Measurements from ENCODE around the gene MAP2. TPM values are rescaled to one million over a fixed set of nuclear protein-coding genes. Genes with fewer than 3 reads are reported as not detected.

Gene MAP2
- total and polyA plus RNA-seq, 4 experiments from 2014 or later, result 0.20 to 0.47 (median 0.41) TPM; not detected in 1

- DNase-seq, result no peak
- Histone ChIP-seq H3K27ac (ENCODE audit: low read depth, low read length) (no peak overlapping the region), H3K4me3 (ENCODE audit: low read length in 2 of 2) (no peak overlapping the region), H3K27me3 (ENCODE audit: insufficient read depth, low read length) (no peaks in the 10 kb centered on the region), H3K9me3 (ENCODE audit: control insufficient read depth in 1 of 2, low read length in 2 of 2) (no peaks in the 10 kb centered on the region), H3K4me1 (ENCODE audit: insufficient read depth, low read length) (no peaks in the 10 kb centered on the region), H3K36me3 (ENCODE audit: insufficient read depth, low read length) (no peaks in the 10 kb centered on the region)
- no peaks in the 10 kb centered on the region for H3K4me1 Mint-ChIP-seq
- no peaks in the 10 kb centered on the region for H3K9me3 Mint-ChIP-seq
- no peaks in the 10 kb centered on the region for H3K27me3 Mint-ChIP-seq
- H3K27ac Mint-ChIP-seq, result no peak overlapping the region
- no peaks in the 10 kb centered on the region for H3K36me3 Mint-ChIP-seq
- CTCF ChIA-PET (ENCODE audit: partially characterized antibody), result no interaction called here
- POLR2A ChIA-PET (ENCODE audit: partially characterized antibody), result no interaction called here
- H3K4me3 Mint-ChIP-seq, result no peak overlapping the region
- intact Hi-C loops (cut with micrococcal nuclease), result no loop called here
These were observed 132.6 kb downstream of the MAP2 start for GRCh38 chr2:209556354-209556961.

GRCh38 chr2:209560911-209561310 lies 137.1 kb downstream of the MAP2 start:
- Mint-ChIP-seq H3K4me1 (no peaks in the 10 kb centered on the region), H3K4me3 (no peak overlapping the region), H3K9me3 (peaks cover 0 to 3% (median 0%) of the 10 kb centered on the region in 8 donors), H3K36me3 (no peaks in the 10 kb centered on the region), H3K27me3 (no peaks in the 10 kb centered on the region), H3K27ac (no peak overlapping the region)
- no peaks in the 10 kb centered on the region for H3K9me3 ChIP-seq (ENCODE audit: control insufficient read depth in 1 of 2, low read length in 2 of 2)
- ChIA-PET CTCF (ENCODE audit: partially characterized antibody) (no interaction called here), POLR2A (ENCODE audit: partially characterized antibody) (no interaction called here)
- DNase-seq, result no peak
- no peaks in the 10 kb centered on the region for H3K27me3 ChIP-seq (ENCODE audit: insufficient read depth, low read length)
- no peak overlapping the region for H3K4me3 ChIP-seq (ENCODE audit: low read length in 2 of 2)
- no peaks in the 10 kb centered on the region for H3K4me1 ChIP-seq (ENCODE audit: insufficient read depth, low read length)
- H3K27ac ChIP-seq (ENCODE audit: low read depth, low read length), result no peak overlapping the region
- intact Hi-C loops (cut with micrococcal nuclease), result no loop called here
- H3K36me3 ChIP-seq (ENCODE audit: insufficient read depth, low read length), result no peaks in the 10 kb centered on the region

- H3K9me3 Mint-ChIP-seq, result peaks cover 0 to 3% (median 0%) of the 10 kb centered on the region in 8 donors
These were observed 139.6 kb downstream of the MAP2 start for GRCh38 chr2:209563453-209563852.

GRCh38 chr2:209564816-209565215 lies 141.0 kb downstream of the MAP2 start:
- Histone ChIP-seq H3K9me3 (ENCODE audit: control insufficient read depth in 1 of 2, low read length in 2 of 2) (no peaks in the 10 kb centered on the region), H3K4me3 (ENCODE audit: low read length in 2 of 2) (no peak overlapping the region), H3K27ac (ENCODE audit: low read depth, low read length) (no peak overlapping the region), H3K4me1 (ENCODE audit: insufficient read depth, low read length) (no peaks in the 10 kb centered on the region), H3K36me3 (ENCODE audit: insufficient read depth, low read length) (no peaks in the 10 kb centered on the region), H3K27me3 (ENCODE audit: insufficient read depth, low read length) (no peaks in the 10 kb centered on the region)
- Mint-ChIP-seq H3K27me3 (no peaks in the 10 kb centered on the region), H3K9me3 (peaks cover 0 to 3% (median 0%) of the 10 kb centered on the region in 8 donors), H3K4me1 (no peaks in the 10 kb centered on the region), H3K4me3 (no peak overlapping the region), H3K27ac (no peak overlapping the region), H3K36me3 (no peaks in the 10 kb centered on the region)
- POLR2A ChIA-PET (ENCODE audit: partially characterized antibody), result no interaction called here
- CTCF ChIA-PET (ENCODE audit: partially characterized antibody), result no interaction called here
- intact Hi-C loops (cut with micrococcal nuclease), result no loop called here
- no peak for DNase-seq

More at GRCh38 chr2:209563453-209563852, 139.6 kb downstream of the MAP2 start:
- Histone ChIP-seq H3K4me1 (ENCODE audit: insufficient read depth, low read length) (no peaks in the 10 kb centered on the region), H3K4me3 (ENCODE audit: low read length in 2 of 2) (no peak overlapping the region), H3K27me3 (ENCODE audit: insufficient read depth, low read length) (no peaks in the 10 kb centered on the region), H3K27ac (ENCODE audit: low read depth, low read length) (no peak overlapping the region), H3K9me3 (ENCODE audit: control insufficient read depth in 1 of 2, low read length in 2 of 2) (no peaks in the 10 kb centered on the region), H3K36me3 (ENCODE audit: insufficient read depth, low read length) (no peaks in the 10 kb centered on the region)
- no peaks in the 10 kb centered on the region for H3K36me3 Mint-ChIP-seq
- no peak for DNase-seq
- no peaks in the 10 kb centered on the region for H3K4me1 Mint-ChIP-seq
- H3K27me3 Mint-ChIP-seq, result no peaks in the 10 kb centered on the region
- intact Hi-C loops (cut with micrococcal nuclease), result no loop called here
- no peak overlapping the region for H3K4me3 Mint-ChIP-seq
- no peak overlapping the region for H3K27ac Mint-ChIP-seq
- ChIA-PET CTCF (ENCODE audit: partially characterized antibody) (interaction anchor here (0.5 to 1.0 kb wide), 2 partner anchors 21 to 1068 kb away, joined by 3 to 4 read pairs; no protein-coding TSS in a partner anchor), POLR2A (ENCODE audit: partially characterized antibody) (no interaction called here)

- no peak overlapping the region for H3K27ac Mint-ChIP-seq
- Histone ChIP-seq H3K9me3 (ENCODE audit: control insufficient read depth in 1 of 2, low read length in 2 of 2) (no peaks in the 10 kb centered on the region), H3K27ac (ENCODE audit: low read depth, low read length) (no peak overlapping the region), H3K4me3 (ENCODE audit: low read length in 2 of 2) (no peak overlapping the region), H3K27me3 (ENCODE audit: insufficient read depth, low read length) (no peaks in the 10 kb centered on the region), H3K4me1 (ENCODE audit: insufficient read depth, low read length) (no peaks in the 10 kb centered on the region), H3K36me3 (ENCODE audit: insufficient read depth, low read length) (no peaks in the 10 kb centered on the region)
- ChIA-PET POLR2A (ENCODE audit: partially characterized antibody) (no interaction called here), CTCF (ENCODE audit: partially characterized antibody) (no interaction called here)
- peaks cover 0 to 3% (median 0%) of the 10 kb centered on the region in 8 donors for H3K9me3 Mint-ChIP-seq
- no peak overlapping the region for H3K4me3 Mint-ChIP-seq
- no peaks in the 10 kb centered on the region for H3K27me3 Mint-ChIP-seq
- no peaks in the 10 kb centered on the region for H3K4me1 Mint-ChIP-seq
- DNase-seq, result no peak
- intact Hi-C loops (cut with micrococcal nuclease), result no loop called here
- no peaks in the 10 kb centered on the region for H3K36me3 Mint-ChIP-seq
These were observed 142.2 kb downstream of the MAP2 start for GRCh38 chr2:209565896-209566582.

- no peaks in the 10 kb centered on the region for H3K9me3 ChIP-seq (ENCODE audit: control insufficient read depth in 1 of 2, low read length in 2 of 2)
- no peaks in the 10 kb centered on the region for H3K36me3 ChIP-seq (ENCODE audit: insufficient read depth, low read length)
- no peaks in the 10 kb centered on the region for H3K27me3 ChIP-seq (ENCODE audit: insufficient read depth, low read length)
- Mint-ChIP-seq H3K4me1 (no peaks in the 10 kb centered on the region), H3K27ac (no peak overlapping the region), H3K27me3 (no peaks in the 10 kb centered on the region), H3K4me3 (no peak overlapping the region), H3K9me3 (peaks cover 0 to 3% (median 0%) of the 10 kb centered on the region in 8 donors), H3K36me3 (no peaks in the 10 kb centered on the region)
- POLR2A ChIA-PET (ENCODE audit: partially characterized antibody), result no interaction called here
- H3K4me3 ChIP-seq (ENCODE audit: low read length in 2 of 2), result no peak overlapping the region
- CTCF ChIA-PET (ENCODE audit: partially characterized antibody), result no interaction called here
- no peak overlapping the region for H3K27ac ChIP-seq (ENCODE audit: low read depth, low read length)
- intact Hi-C loops (cut with micrococcal nuclease), result no loop called here
- H3K4me1 ChIP-seq (ENCODE audit: insufficient read depth, low read length), result no peaks in the 10 kb centered on the region
- DNase-seq, result no peak
These were observed 146.3 kb downstream of the MAP2 start for GRCh38 chr2:209570194-209570593.

- H3K9me3 Mint-ChIP-seq, result no peaks in the 10 kb centered on the region
- H3K36me3 ChIP-seq (ENCODE audit: insufficient read depth, low read length), result no peaks in the 10 kb centered on the region
- H3K27me3 ChIP-seq (ENCODE audit: insufficient read depth, low read length), result no peaks in the 10 kb centered on the region
- H3K4me1 ChIP-seq (ENCODE audit: insufficient read depth, low read length), result no peaks in the 10 kb centered on the region
- H3K27ac Mint-ChIP-seq, result no peak overlapping the region
- H3K27ac ChIP-seq (ENCODE audit: low read depth, low read length), result no peak overlapping the region
- H3K9me3 ChIP-seq (ENCODE audit: control insufficient read depth in 1 of 2, low read length in 2 of 2), result no peaks in the 10 kb centered on the region
- DNase-seq, result no peak
- peaks cover 0 to 3% of the 10 kb centered on the region in 2 donors for H3K27me3 Mint-ChIP-seq
- CTCF ChIA-PET (ENCODE audit: partially characterized antibody), result no interaction called here
- no peak overlapping the region for H3K4me3 Mint-ChIP-seq
- H3K36me3 Mint-ChIP-seq, result no peaks in the 10 kb centered on the region
- peaks cover 0 to 4% (median 2%) of the 10 kb centered on the region in 4 donors for H3K4me1 Mint-ChIP-seq
- intact Hi-C loops (cut with micrococcal nuclease), result no loop called here
- no peak overlapping the region for H3K4me3 ChIP-seq (ENCODE audit: low read length in 2 of 2)
- POLR2A ChIA-PET (ENCODE audit: partially characterized antibody), result no interaction called here
These were observed 150.7 kb downstream of the MAP2 start for GRCh38 chr2:209574515-209574914.

Measured in CD4-positive, alpha-beta memory T cell (primary cell).